Amygdala (tissue), 56 donors: ENCODE data around the gene PDLIM5.
"Not testable (repeated sequence)": the region's sequence is repeated elsewhere in the genome, so short reads cannot be mapped to it uniquely, and the experiment has no call there.

Source experiments
- DNase-seq, 56 donors: peaks; one replicate each; lab custom pipeline; 2025; lab: John Stamatoyannopoulos, UW

The PDLIM5 gene

DNA sequence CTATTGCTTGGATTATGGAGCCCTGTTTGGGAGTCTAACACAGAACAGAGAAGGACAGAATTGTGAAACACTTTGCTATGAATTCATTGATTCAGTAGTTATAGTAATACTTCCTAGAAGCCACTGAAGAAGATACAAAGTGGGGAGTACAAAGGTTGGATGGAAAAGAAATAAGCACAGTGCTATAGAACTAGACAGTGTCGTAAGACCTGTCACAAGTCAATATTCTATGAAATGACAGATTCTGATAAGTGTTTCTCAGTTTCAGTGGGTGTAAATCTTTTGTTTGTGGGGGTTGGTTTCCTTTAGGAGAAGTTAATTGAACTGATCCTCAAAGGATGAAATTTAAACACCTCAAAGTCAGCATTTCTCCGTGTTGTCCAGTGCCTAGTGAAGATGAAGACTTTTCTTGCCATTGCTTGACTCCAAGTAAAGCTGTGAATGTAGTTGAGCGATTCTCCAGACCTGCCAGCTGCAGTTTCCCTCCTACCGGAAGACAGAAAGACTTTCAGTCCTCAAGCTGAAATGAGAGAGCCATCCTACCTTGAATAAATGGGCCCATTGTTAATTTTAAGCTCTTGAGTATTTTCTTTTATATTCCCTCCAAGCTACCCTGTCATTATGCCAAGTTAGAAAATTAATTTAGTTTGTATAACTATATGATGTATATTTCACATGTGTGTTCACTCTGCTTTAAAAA lies 7.9 kb downstream of the PDLIM5 start:
- DNase-seq: no peak

GRCh38 chr4:94461506-94461905 lies 9.8 kb downstream of the PDLIM5 start:
- DNase-seq: no peak

DNA sequence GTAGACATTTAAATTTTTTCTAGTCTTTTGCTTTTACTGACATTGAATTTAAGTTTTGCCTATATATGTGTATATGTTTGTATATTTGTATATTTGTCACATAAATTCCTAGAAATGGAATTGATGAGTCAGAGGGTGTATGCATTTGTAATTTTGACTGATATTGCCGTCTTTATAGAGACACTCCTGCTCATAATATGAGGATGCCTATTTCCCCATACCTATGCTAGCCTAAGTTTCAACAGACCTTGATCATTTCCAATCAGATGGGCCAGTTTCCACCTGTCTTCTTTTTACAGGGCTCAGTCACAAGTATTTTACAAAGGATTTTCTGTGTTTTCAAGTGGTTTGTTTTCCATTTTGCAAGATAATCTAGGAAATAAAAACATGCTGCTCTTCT lies 10.8 kb downstream of the PDLIM5 start:
- DNase-seq: no peak

DNA sequence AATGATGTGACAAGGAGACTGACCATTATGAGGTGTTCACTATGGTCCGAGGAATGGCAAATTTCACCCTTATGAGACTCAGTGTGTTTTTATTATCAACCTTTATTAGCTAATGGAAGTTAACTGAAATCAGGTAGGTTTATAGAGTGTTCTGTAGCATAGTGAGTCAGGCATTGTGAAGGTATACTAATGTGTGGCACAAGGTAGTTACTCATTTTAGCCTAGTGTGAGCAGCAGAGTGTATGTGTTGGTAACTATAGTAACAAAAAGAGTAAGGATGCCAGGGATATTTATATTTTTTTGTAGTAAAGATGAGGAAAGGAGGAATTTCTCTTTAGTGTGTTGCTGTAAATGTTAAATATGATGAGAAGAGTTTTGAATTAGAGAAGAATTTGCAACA lies 12.0 kb downstream of the PDLIM5 start:
- DNase-seq: no peak

DNA sequence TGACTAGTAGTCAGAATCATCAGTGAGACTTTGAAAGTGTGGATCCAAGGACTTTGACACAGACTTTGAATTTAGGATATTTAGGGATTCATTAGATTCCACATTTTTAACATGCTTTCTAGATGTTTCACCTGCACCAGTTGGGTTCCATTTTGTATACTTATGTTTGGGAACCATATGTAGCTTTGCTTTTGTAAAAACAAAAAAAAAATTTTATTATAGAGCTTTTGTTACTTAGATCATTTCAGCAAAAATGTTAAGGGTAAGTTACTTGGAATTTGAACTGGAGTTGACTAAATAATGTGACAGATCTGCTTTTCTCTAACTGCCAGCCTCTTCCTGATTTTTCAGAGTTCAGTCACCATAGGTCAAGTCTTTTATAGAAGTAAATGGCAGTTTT lies 14.6 kb downstream of the PDLIM5 start:
- no peak for DNase-seq

DNA sequence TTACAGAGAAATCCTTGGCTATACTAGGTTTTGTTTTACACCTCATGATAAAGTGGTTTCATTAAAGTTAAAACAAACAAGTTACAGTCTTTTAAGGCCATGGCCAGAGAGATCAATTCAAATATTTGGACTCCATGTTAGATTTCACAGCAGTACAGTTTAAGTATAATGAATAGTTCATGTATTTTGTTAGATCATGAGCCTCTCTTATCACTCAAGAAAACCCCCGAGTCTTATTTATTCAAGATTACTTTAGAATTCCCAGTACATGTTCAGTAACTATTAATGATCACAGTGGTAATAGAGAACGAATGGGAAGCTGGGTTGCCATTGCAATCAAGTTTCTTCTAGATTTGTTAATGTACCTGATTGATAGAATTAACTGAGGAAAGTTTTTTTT lies 15.2 kb downstream of the PDLIM5 start:
- DNase-seq: no peak

- DNase-seq: no peak
These were observed 16.5 kb downstream of the PDLIM5 start for GRCh38 chr4:94468093-94468769.

- no peak for DNase-seq
These were observed 17.6 kb downstream of the PDLIM5 start for GRCh38 chr4:94469221-94469784.

GRCh38 chr4:94470132-94470531 lies 18.4 kb downstream of the PDLIM5 start:
- no peak for DNase-seq

GRCh38 chr4:94470782-94471181 lies 19.0 kb downstream of the PDLIM5 start:
- not testable (repeated sequence) for DNase-seq

DNA sequence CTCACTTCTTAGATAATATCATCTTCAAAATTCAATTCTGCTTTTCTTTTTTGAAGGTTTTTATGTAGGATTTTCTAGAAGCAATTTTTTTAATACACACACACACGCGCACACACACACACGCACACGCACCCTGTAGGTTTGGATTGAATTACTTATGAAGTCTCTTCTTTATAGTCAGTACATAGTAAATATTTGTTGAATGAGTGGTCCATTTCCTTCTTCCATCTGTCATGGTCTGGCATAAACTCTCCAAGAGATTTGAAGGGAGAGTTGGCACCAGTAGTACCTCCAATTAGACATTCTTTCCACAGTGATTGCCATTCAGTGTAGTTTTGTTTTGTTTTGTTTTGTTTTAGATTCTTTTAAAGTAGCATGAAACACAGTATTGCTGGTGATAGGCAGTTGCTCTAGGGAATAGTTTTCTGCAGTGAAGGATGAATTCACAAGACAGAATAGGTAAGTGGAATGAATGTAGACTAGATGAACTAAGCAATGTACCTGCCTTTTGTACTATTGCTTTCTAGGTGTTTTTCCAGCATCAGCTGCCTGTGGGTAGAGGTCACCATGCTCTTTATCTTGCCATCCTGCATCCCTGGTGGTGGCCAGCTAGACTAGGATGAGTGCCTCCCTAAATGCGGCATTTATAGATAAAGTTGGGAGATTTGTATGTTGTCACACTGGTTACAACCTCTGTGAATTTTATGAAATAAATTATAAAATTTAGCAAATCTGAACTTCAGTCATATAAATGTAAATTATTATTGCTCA lies 20.5 kb downstream of the PDLIM5 start:
- no peak for DNase-seq

GRCh38 chr4:94475050-94475449 lies 23.3 kb downstream of the PDLIM5 start:
- no peak for DNase-seq

GRCh38 chr4:94475794-94476193 lies 24.1 kb downstream of the PDLIM5 start:
- DNase-seq: no peak

DNA sequence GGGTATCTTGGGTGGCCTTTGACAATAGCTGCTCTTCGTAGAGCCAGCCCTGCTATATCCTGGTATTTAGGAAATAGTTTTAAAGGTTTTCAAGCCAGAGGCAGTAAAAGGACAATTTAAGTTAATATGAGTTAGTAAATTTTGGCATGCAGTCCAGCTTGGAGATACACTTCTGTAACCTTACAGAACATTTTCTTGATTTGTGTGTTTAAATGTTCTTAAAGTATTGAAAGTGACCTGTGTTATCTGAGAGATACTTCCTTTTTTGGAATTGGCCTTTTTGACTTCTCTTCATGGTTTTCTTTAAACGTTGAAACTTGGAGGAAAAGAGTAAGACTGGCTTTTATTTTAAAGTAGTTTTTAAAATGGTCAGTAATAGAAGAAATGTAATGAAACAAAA lies 25.5 kb downstream of the PDLIM5 start:
- DNase-seq: no peak

DNA sequence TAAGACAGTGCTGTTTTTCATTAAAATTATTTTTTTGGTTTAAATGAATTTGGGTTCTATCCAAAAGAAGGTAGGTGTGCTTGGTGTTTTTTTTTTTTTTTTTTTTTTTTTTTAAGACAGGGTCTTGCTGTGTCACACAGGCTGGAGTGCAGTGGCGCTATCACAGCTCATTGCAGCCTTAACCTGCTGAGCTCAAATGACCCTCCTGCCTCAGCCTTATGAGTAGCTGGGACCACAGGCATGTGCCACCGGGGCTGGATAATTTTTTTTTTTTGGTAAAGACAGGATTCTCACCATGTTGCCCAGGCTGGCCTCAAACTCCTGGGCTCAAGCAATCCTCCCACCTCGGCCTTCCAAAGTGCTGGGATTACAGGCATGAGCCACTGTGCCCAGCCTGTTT lies 27.1 kb downstream of the PDLIM5 start:
- DNase-seq: not testable (repeated sequence)

- no peak for DNase-seq
These were observed 27.8 kb downstream of the PDLIM5 start for GRCh38 chr4:94479358-94480141.

GRCh38 chr4:94480362-94480951 lies 28.7 kb downstream of the PDLIM5 start:
- no peak for DNase-seq

GRCh38 chr4:94483895-94484294 lies 32.2 kb downstream of the PDLIM5 start:
- no peak for DNase-seq

DNA sequence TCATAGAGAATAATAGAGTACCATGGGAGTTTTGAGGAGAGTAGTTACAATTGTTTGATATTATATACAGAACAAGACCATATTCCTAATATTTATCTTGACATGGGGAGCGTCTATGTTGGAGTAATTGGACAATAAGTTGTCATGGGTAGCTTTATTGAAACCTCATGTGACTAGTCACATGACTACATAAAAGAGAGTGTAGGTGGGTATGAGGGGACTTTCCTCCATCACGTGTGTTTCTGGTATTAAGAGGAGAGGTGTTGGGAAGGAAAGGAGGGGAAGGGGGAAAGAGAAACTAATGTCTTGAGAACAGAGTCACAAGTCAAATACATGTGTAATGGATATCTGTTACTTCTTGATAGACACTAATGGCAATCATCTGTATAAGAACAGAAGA lies 33.1 kb downstream of the PDLIM5 start:
- DNase-seq: no peak

GRCh38 chr4:94486372-94486801 lies 34.6 kb downstream of the PDLIM5 start:
- no peak for DNase-seq
